ENCODE measurements around the gene EDIL3.

The EDIL3 gene

DNA sequence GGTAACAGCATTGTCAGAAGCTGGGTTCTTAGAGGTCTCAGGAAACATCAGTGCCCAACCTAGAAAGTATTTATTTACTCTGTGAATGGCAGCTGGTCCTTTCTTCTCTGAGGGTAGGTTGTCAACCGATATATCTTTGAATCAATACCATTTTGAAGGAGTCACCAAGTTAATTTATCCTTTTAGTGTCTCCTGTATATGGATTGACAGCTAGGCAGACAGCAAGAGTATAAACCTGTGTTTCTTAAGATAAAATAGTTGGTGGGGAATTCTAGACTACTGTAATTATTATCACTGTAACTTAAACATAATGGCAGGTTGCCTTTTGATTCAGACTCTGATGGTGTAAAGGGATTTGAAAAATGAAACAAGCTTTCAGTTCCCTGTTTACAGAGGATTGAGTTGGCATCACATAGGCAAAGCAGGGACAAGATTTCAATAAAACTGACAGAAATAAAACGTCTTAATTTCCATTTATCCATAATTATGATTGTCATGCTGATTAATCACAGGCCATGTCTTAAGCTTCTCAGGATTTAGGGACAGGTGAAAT lies 473.2 kb downstream of the EDIL3 start:
- no peak for DNase-seq (ENCODE audit: low spot score)

DNA sequence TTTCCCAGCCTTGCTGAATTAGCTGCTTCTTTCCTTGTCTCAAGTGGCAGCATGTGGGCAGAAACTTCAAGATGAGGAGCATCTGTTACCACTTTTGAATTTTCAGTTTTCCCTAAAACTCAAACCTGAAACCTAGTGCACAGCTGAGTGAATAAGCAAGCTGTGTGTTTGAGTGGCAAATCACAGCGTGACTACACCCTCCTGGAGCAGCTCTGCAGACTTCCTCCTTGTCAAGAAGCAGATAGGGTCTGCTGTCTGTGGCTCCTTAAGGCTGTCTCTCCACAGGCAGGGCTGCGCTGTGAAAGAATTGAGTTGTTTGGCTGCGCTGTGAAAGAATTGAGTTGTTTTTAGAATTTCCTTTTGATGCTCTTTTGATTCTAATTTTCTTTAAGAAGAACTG lies 484.4 kb downstream of the EDIL3 start:
- DNase-seq (ENCODE audit: low spot score): no peak

DNA sequence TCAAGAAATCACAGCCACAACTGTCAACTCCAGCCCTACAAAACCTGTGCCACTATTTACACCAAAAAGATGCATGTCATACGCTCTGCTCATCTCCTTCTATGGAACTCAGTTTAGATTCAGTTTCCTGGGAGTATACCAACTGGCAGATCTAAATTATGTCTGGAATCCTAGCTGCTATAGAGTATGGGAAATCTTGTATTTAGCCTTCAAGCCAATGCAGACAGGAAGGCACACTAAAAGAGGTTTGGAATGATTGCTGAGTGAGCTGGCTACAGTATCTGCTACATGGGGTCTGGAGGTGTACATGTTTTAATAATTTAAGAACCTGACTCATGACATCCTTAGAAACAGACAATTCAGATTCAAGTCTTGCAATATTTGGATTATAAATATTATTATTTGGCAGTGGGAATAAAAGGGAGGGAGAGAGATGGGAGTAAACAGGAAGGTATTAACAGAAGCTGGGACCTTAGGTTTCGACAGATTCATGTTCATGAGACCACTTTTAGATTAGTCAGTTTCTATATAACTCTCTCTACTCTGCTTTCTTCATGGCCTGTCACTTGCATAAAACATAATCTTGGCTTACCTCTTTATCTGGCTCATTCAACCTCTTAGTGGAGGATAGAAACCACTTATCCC lies 485.2 kb downstream of the EDIL3 start:
- no peak for DNase-seq (ENCODE audit: low spot score)

DNA sequence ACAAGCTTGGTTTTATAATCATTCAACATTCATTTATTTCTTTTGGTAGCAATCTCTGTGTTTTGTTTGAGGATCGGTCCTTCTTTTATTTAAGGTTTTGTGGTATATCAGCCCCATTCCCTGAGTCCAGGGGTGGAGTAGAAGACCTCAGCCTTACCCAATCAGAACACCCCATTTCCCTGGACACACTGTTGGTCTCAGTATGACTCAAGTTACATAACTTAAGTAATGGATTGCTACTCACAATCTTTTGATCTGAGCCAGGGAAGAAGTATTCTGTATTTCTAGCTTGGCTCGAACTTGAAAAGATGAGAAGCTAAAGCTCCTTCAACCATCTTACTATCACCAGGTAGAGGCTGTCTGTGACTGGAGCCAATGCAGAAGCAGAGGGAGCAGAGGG lies 488.8 kb downstream of the EDIL3 start:
- DNase-seq (ENCODE audit: low spot score): no peak

DNA sequence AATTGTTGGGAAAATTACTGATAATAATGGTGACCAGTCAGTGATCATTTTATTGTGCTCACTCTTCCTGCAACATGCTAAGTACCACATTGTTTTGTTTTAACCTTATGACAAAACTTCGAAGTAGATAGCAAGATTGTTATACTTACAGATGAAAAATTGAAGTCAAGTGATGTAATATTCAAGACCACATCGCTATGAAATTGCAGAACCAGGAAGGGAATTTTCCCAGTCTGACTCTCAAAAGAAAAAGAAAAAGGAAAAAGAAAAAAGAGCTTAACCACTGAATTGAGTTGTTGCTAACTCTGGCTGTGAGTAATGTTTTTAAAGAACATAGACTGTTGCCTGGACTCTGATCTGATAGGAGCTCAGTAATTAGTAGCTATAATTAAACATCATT lies 493.4 kb downstream of the EDIL3 start:
- DNase-seq (ENCODE audit: low spot score): no peak

Data from kidney capillary endothelial cell (primary cell).